PC-9 (cell line): ENCODE measurements around the gene P2RX5. TPM values are rescaled to one million over a fixed set of nuclear protein-coding genes. Genes with fewer than 3 reads are reported as not detected.

Experiments used
- BruUV-seq: library from RNA; stranded (reverse); fragments of 400-500 nt; replicated peaks from 2 replicates; lab custom pipeline; 2021; lab: Mats Ljungman, UMichigan
- CTCF ChIA-PET: fragments of 300-600 bp; sonication (Branson Sonifier 250); formaldehyde crosslinking; loops from one replicate; lab custom pipeline; 2022; ENCODE audit warnings: antibody characterized with exemption; lab: Charles Lee
- POLR2A ChIA-PET: fragments of 300-600 bp; sonication (Branson Sonifier 250); formaldehyde crosslinking; loops from one replicate; lab custom pipeline; 2022; ENCODE audit warnings: antibody characterized with exemption; ENCODE audit not compliant: unreplicated experiment; lab: Charles Lee
- DNase-seq, 2 experiments: peaks; one replicate each; pipeline versions ENCODE4 v3.0.0 to v3.0.0-alpha.2; 2015 to 2022; ENCODE audit warnings: mixed read lengths in 1 of 2
- H2AFZ ChIP-seq: fragments of 200-600 bp; sonication (generic); 2 replicates; pipeline ENCODE4 v1.8.1; 2017; ENCODE audit warnings: antibody characterized with exemption
- H3F3A ChIP-seq: fragments of 200-600 bp; sonication (generic); 2 replicates; pipeline ENCODE4 v1.8.1; 2017; ENCODE audit warnings: antibody characterized with exemption, mild to moderate bottlenecking, low read depth; ENCODE audit not compliant: insufficient read depth
- H3K27ac ChIP-seq: fragments of 200-600 bp; sonication (generic); 2 replicates; pipeline ENCODE4 v1.6.1; 2016; ENCODE audit warnings: mixed run types
- H3K27me3 ChIP-seq: fragments of 200-600 bp; sonication (generic); 2 replicates; pipeline ENCODE4 v1.6.1; 2016; ENCODE audit warnings: low read depth, mixed run types; ENCODE audit not compliant: insufficient read depth
- H3K36me3 ChIP-seq: fragments of 200-600 bp; sonication (generic); 2 replicates; pipeline ENCODE4 v1.6.1; 2016; ENCODE audit warnings: low read depth, mixed run types
- H3K4me1 ChIP-seq: fragments of 200-600 bp; sonication (generic); replicated peaks from 2 replicates; pipeline ENCODE4 v1.6.1; 2016; ENCODE audit warnings: mixed run types; ENCODE audit not compliant: insufficient read depth
- H3K4me2 ChIP-seq: fragments of 200-600 bp; sonication (generic); 2 replicates; pipeline ENCODE4 v1.6.1; 2017; ENCODE audit warnings: mixed run types
- H3K4me3 ChIP-seq: fragments of 200-600 bp; sonication (generic); 2 replicates; pipeline ENCODE4 v1.6.1; 2016; ENCODE audit warnings: mixed run types
- H3K79me2 ChIP-seq: fragments of 200-600 bp; sonication (generic); 2 replicates; pipeline ENCODE4 v1.6.1; 2017; ENCODE audit warnings: low read depth, mixed run types
- H3K9me2 ChIP-seq: fragments of 200-600 bp; sonication (generic); 2 replicates; pipeline ENCODE4 v1.8.1; 2017; ENCODE audit warnings: mild to moderate bottlenecking; ENCODE audit not compliant: insufficient read depth
- H3K9me3 ChIP-seq: fragments of 200-600 bp; sonication (generic); 2 replicates; pipeline ENCODE4 v1.8.1; 2016; ENCODE audit warnings: low read depth; ENCODE audit not compliant: insufficient read depth
- H4K20me1 ChIP-seq: fragments of 200-600 bp; sonication (generic); 2 replicates; pipeline ENCODE4 v1.8.1; 2017; ENCODE audit not compliant: insufficient read depth
- CTCF ChIP-seq: fragments of 200-600 bp; sonication (generic); conservative IDR thresholded peaks from 2 replicates; pipeline ENCODE4 v1.6.1; 2017; ENCODE audit warnings: mixed run types, antibody characterized with exemption, mild to moderate bottlenecking, moderate library complexity
- EZH2 ChIP-seq: fragments of 200-600 bp; sonication (generic); IDR thresholded peaks from 2 replicates; pipeline ENCODE4 v1.8.0; 2017; ENCODE audit warnings: antibody characterized with exemption, low read depth
- intact Hi-C: fragments of 100-400 bp; cut with micrococcal nuclease; formaldehyde crosslinking; loops from one replicate; pipeline ENCODE4 v1.10.0; 2022; ENCODE audit not compliant: unreplicated experiment
- total RNA-seq: library from RNA; stranded (reverse); gene quantifications from 2 replicates; pipeline ENCODE4 v1.2.3, GENCODE V29; 2021

P2RX5 gene
- total RNA-seq, 1 experiment from 2014 or later, result 18.3 TPM

- H3K27ac ChIP-seq, result no peak overlapping the region
- no peaks in the 10 kb centered on the region for H3K4me1 ChIP-seq
- H3F3A ChIP-seq, result 0 out of 2 replicates have a peak, but pooled peaks cover 3% of the 10 kb centered on the region
- CTCF ChIA-PET, result interaction anchor here (0.6 kb wide), 1 partner anchor 49 kb away, joined by 20 read pairs; no protein-coding TSS in a partner anchor
- POLR2A ChIA-PET, result no interaction called here
- TF ChIP-seq EZH2 (no peak), CTCF (peak; percentile 63)
- H2AFZ ChIP-seq, result no peak overlapping the region
- no peak overlapping the region for H3K4me2 ChIP-seq
- no peaks in the 10 kb centered on the region for H3K36me3 ChIP-seq
- DNase-seq, result peak in 1 of 2 experiments; percentile 40
- intact Hi-C loops, result loop anchor here (2.0 kb wide), 1 partner anchor 819 kb away; no protein-coding TSS in a partner anchor
- no peaks in the 10 kb centered on the region for H3K9me3 ChIP-seq
- BruUV-seq, result no TSS peak
- no peaks in the 10 kb centered on the region for H3K79me2 ChIP-seq
- no peaks in the 10 kb centered on the region for H3K9me2 ChIP-seq
- H3K27me3 ChIP-seq, result no peaks in the 10 kb centered on the region
- H3K4me3 ChIP-seq, result no peak overlapping the region
- peaks cover 4% of the 10 kb centered on the region; the same call in 1 of the 2 replicates for H4K20me1 ChIP-seq
Measured at GRCh38 chr17:3647769-3648555, 48.0 kb downstream of the P2RX5 start.

GRCh38 chr17:3647251-3647650 is 48.7 kb downstream of the P2RX5 start:
- POLR2A ChIA-PET, result no interaction called here
- no peak overlapping the region for H3K4me2 ChIP-seq
- H3K4me1 ChIP-seq, result no peaks in the 10 kb centered on the region
- CTCF ChIA-PET, result no interaction called here
- H3K9me2 ChIP-seq, result no peaks in the 10 kb centered on the region
- no TSS peak for BruUV-seq
- H3K4me3 ChIP-seq, result no peak overlapping the region
- intact Hi-C loops, result loop anchor here (2.0 kb wide), 1 partner anchor 818 kb away; no protein-coding TSS in a partner anchor
- H4K20me1 ChIP-seq, result peaks cover 4% of the 10 kb centered on the region; the same call in 1 of the 2 replicates
- 0 out of 2 replicates have a peak, but pooled peaks cover 4% of the 10 kb centered on the region for H3F3A ChIP-seq
- H2AFZ ChIP-seq, result no peak overlapping the region
- no peak overlapping the region for H3K27ac ChIP-seq
- no peak for TF ChIP-seq CTCF
- TF ChIP-seq EZH2, result no peak
- no peaks in the 10 kb centered on the region for H3K36me3 ChIP-seq
- no peaks in the 10 kb centered on the region for H3K27me3 ChIP-seq
- no peak for DNase-seq
- no peaks in the 10 kb centered on the region for H3K79me2 ChIP-seq
- no peaks in the 10 kb centered on the region for H3K9me3 ChIP-seq

GRCh38 chr17:3645310-3645709 is 50.6 kb downstream of the P2RX5 start:
- intact Hi-C loops, result no loop called here
- Histone ChIP-seq H3K27ac (no peak overlapping the region), H2AFZ (no peak overlapping the region), H3K9me2 (no peaks in the 10 kb centered on the region), H3K79me2 (no peaks in the 10 kb centered on the region), H4K20me1 (peaks cover 4% of the 10 kb centered on the region; the same call in 1 of the 2 replicates), H3K4me3 (no peak overlapping the region), H3K36me3 (no peaks in the 10 kb centered on the region), H3K4me2 (no peak overlapping the region), H3K9me3 (no peaks in the 10 kb centered on the region), H3K27me3 (no peaks in the 10 kb centered on the region), H3K4me1 (no peaks in the 10 kb centered on the region), H3F3A (0 out of 2 replicates have a peak, but pooled peaks cover 4% of the 10 kb centered on the region)
- BruUV-seq, result no TSS peak
- no peak for DNase-seq
- no peak for TF ChIP-seq EZH2
- no peak for TF ChIP-seq CTCF
- CTCF ChIA-PET, result interaction anchor here (0.7 kb wide), 1 partner anchor 836 kb away, joined by 11 read pairs; no protein-coding TSS in a partner anchor
- POLR2A ChIA-PET, result no interaction called here
